NCI-H2227 (cell line): Measurements from ENCODE around the gene EIF3I.

Experiments
- DNase-seq: peaks from one replicate; lab custom pipeline; 2025; ENCODE audit not compliant: unreplicated experiment; lab: John Stamatoyannopoulos, UW

EIF3I gene

GRCh38 chr1:32221980-32222755 lies at the start of gene EIF3I, which contains the start of gene TMEM234:
TSS of gene EIF3I (plus strand) at chr1:32222407. CDS start at chr1:32222442, 35 bp downstream.
TSS of gene TMEM234 (minus strand) at chr1:32222353. CDS start at chr1:32222322, 31 bp downstream.
- DNase-seq, result peak; percentile 96

DNA sequence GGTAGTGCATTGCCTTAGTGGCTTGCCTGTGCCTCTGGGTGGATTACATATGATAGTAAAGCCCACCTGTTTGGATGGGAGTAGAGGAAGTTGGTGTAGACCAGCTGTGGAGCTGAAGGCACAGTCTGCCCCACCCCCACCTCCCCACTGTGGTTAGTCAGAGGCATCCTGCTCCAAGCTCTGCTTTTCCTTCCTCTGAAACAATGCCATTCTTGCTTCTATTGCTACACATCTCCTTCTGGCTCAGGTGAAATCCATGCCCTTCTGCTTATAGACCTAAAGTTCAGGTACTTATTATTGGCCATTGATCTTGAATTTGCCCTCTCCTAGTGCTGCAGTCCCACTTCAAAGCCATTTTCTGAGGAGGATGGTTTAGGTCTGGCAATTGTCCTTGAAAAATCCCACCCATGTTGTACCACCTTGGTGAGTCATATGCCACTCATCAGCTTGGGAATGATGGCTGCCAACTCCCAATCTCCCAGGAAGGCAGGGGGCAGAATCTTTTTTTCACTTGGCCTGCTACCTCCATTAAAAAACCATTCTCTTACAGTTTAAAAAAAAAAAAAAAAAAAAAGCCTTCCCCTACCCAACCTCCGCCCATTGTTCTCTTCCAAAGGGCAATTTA lies 49.5 kb upstream of the EIF3I start:
- DNase-seq, result no peak

DNA sequence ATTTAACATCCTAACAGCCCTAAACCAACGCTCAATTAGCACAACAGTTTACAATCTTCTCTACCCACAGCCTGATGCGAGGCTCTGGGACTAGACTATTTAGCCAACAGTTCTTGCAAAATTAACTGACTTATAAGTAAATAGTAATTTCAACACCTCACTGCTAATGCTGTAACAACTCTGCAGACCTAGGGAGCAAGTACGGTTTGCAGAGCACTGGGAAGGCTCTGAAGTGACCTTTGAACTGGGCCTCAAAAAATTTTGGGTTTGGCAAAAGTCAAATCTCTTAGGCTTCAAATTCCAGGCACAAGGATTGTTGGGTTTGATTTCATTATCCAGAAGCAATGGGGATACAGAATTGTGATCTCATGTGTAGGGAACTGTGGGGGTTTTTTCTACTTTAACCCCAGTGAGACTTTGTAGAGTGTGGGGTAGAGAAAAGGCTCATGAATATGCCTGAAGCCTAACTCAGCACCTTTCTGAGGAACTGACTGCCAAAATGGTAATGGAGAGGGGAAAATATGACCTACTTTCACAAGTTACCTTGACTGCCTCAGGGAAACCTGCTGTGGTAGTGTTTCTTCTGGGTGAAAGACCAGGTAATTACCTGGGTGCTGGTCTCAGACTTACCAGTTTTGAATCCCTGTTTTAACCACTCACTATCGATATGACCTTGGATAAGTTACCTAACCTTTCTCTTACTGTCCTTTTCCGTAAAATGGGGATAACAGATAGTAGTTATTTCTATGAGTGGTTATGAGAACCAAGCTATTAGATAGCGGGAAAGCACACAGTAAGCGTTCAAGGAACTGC lies 43.6 kb upstream of the EIF3I start:
- no peak for DNase-seq

DNA sequence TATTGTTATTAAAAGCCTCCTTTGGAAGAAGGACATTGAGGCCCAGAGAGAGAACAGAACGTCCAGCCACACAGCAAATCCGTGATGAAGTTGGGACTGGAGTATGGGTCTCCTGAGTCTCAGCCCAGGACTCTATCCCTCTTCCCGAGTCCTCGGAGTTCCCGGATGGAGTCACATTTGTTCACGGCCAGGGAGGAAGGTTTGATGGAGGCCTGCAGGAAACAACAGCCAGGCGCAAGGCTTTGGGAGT lies 43.1 kb upstream of the EIF3I start:
- no peak for DNase-seq

GRCh38 chr1:32179443-32180185 lies 42.6 kb upstream of the EIF3I start, which contains the start of gene TXLNA:
TSS of gene TXLNA (plus strand) at chr1:32179675. CDS start at chr1:32180346, 671 bp downstream.
- peak; percentile 97 for DNase-seq

- DNase-seq, result peak; percentile 64
Observed at GRCh38 chr1:32180186-32181060, 41.8 kb upstream of the EIF3I start.

- no peak for DNase-seq
Observed at GRCh38 chr1:32181065-32181464, 41.1 kb upstream of the EIF3I start.

DNA sequence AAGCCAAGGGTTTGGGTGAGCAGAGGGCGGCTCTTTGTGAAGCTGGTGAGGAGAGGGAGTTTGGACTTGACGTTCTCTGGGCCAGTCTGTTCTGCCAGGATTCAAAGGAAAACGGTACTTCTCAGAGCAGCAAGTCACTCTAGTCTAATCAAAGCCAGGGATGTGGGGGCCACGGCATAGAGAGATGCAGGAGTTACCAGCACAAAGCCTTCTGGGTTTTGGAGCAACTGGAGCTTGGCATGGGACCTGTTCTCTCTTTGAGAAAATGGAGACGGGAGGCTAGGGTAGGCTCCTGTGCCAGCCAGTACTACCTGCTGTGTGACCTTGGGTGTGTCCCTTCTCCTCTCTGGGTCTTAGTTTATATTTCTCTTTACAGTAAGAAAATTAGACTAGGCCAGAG lies 40.6 kb upstream of the EIF3I start:
- DNase-seq, result no peak

DNA sequence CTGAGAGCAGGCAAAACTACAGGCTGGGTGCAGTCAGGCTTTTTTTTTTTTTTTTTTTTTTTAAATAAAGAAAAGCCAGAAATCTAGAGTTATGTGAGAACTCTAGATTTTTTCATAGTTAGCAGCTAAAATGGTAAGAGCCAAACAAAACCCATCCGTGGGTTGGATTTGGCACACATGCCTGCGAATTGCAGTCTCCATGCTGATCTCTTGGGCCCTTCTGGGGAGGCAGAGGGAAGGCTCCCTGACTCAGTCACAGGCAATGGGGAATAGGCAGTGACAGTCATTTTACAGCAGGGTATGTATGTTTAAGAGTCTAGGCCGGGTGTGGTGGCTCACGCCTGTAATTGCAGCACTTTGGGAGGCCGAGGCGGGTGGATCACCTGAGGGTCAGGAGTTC lies 40.1 kb upstream of the EIF3I start:
- no peak for DNase-seq

- DNase-seq, result no peak
Observed at GRCh38 chr1:32184650-32185049, 37.6 kb upstream of the EIF3I start.

DNA sequence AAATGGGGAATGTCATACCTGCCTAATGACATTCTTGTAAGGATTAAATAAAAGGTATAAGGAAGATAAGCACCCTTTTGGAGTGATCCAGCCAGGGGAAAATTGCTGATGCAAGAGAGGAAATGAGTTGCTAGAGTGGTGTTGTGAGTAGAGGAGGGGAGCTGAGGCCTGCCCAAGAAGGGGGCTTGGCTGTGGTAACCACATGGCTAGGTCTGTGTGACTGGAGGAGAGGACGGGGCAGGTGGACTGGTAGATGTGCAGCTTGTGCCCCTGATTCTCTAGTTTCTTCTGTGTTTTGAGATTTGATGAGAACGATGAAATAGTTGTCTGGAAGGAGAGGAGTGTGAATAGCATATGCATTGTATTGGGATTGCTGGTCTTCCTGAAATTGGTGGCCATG lies 36.1 kb upstream of the EIF3I start:
- DNase-seq, result no peak

DNA sequence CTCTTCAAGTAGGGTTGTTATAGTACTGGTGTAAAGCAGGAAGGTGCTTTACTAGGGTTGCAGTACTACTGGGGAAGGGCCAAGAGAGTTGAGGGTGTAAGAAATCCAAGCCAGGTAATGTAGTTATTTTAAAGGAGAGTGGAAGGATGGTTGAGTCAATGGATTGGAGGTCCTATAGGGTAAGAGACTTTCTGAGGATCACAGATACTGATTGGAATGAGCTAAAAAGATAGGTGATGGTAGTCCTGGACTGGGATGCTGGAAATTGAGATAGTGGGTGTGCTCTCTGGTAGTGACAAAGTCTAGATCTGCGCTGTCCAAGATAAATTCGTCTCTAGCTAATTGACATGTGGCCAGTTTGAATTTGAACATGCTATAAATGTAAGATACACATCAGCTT lies 35.7 kb upstream of the EIF3I start:
- no peak for DNase-seq

- no peak for DNase-seq
Observed at GRCh38 chr1:32187850-32188249, 34.4 kb upstream of the EIF3I start.

DNA sequence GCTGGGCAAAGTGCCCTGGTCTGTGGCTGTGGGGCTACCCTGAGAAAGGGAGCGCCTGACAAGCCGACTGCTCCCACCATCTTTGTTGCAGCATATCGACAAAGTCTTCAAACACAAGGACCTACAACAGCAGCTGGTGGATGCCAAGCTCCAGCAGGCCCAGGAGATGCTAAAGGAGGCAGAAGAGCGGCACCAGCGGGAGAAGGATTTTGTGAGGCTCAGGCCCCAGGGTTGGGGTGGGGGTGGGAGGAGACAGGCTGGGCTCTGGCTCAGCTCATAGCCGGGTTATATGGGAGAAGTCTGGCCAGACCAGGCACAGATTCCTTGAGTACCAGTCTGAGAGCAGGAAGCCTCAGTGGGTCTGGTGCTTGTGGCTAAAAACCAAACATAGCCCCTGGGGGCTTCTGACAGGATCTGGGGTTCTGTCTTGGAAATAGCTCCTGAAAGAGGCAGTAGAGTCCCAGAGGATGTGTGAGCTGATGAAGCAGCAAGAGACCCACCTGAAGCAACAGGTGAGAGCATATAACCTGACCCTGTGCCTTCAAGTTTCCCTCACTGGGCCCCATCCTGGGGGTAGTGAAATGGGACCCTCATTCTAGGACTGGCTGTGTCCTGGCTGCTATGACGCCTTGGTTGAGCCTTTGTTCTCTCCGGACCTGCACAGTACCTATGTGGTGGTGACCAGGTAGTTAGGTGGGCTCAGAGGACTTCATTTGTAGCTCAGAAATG lies 29.8 kb upstream of the EIF3I start:
- no peak for DNase-seq

GRCh38 chr1:32194984-32195383 lies 27.2 kb upstream of the EIF3I start:
- DNase-seq, result no peak

GRCh38 chr1:32195531-32195930 lies 26.7 kb upstream of the EIF3I start:
- no peak for DNase-seq

DNA sequence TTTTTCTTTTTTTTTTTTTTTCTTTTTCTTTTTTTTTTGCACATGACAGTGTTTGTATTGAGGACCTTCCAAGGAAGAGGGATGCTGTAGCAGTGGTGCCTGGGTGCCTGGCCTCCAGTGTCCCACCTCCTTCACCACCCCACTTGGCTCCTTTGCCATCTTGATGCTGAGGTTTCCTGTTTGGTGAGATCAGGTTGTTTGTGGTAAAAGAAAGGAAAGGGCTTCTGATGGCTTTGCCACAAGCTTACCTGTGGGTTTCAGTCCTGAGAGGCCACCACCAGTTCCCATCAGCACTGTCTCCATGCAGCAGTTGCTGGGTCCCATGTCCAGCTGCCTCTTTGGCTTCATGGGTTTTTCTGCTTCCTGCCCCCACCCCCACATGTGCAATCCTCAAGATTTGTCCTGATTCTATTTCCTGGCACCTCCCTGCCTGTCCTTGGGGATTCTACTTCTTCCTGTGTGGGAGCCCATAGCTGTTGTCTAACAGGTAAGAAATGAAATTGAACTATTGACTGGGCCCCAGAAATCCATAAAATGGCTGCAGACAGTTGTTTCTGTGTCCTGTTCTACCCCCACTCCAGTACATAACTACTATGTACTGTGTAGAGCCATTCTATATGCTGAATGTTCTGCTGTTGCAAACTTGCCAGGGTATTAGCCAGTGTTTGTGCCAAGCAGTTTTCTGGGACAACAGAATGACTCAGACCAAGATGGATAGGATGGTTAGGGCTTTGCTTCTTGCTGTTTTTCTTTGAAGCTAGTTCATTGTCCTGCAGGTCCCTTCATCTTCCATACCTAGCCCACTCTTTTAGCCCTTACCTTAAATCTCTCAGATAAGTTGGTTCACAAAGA lies 26.0 kb upstream of the EIF3I start:
- DNase-seq, result no peak

- no peak for DNase-seq
Observed at GRCh38 chr1:32197074-32197473, 25.1 kb upstream of the EIF3I start.

DNA sequence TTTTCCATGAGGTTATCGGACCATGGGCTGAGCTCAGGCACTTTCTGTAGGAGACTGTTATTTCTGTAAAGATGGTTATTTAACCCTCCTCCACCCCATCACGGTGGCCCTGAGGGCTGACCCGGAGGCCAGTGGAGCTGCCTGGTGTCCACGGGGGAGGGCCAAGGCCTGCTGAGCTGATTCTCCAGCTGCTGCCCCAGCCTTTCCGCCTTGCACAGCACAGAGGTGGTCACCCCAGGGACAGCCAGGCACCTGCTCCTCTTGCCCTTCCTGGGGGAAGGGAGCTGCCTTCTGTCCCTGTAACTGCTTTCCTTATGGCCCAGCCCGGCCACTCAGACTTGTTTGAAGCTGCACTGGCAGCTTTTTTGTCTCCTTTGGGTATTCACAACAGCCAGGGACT lies 24.4 kb upstream of the EIF3I start:
- DNase-seq, result no peak
